HuH-7 (cell line): ENCODE measurements around the gene CLCN4.

ENCODE experiments used
- DNase-seq: peaks from one replicate; pipeline ENCODE4 v3.0.0; 2011; ENCODE audit warnings: low spot score

CLCN4 gene

GRCh38 chrX:10244915-10245622 is 88.3 kb downstream of the CLCN4 start:
- DNase-seq, result no peak

- DNase-seq, result no peak
These were observed 89.1 kb downstream of the CLCN4 start for GRCh38 chrX:10245886-10246285.

- no peak for DNase-seq
These were observed 89.5 kb downstream of the CLCN4 start for GRCh38 chrX:10246297-10246696.

- no peak for DNase-seq
These were observed 90.1 kb downstream of the CLCN4 start for GRCh38 chrX:10246846-10247245.

GRCh38 chrX:10254739-10255138 is 98.0 kb downstream of the CLCN4 start:
- DNase-seq, result no peak

GRCh38 chrX:10259716-10260115 is 102.9 kb downstream of the CLCN4 start:
- no peak for DNase-seq

GRCh38 chrX:10265775-10266174 is 109.0 kb downstream of the CLCN4 start:
- no peak for DNase-seq

- DNase-seq, result no peak
These were observed 121.9 kb downstream of the CLCN4 start for GRCh38 chrX:10278716-10279115.

- DNase-seq, result no peak
These were observed 123.3 kb downstream of the CLCN4 start for GRCh38 chrX:10280071-10280470.

GRCh38 chrX:10282490-10282889 is 125.7 kb downstream of the CLCN4 start:
- DNase-seq, result no peak

GRCh38 chrX:10286195-10286594 is 129.4 kb downstream of the CLCN4 start:
- DNase-seq, result no peak
